Ovary (tissue), 9 donors: ENCODE measurements around the gene GNA14. TPM values are rescaled to one million over a fixed set of nuclear protein-coding genes. Genes with fewer than 3 reads are reported as not detected.

Experiments used
- DNase-seq, 5 donors: peaks; one replicate each; pipeline ENCODE4 v3.0.0-alpha.2; 2019 to 2020
- H3K27ac ChIP-seq, 2 donors: fragments of 200-600 bp; one replicate each; pipeline versions ENCODE4 v1.5.1 to v1.8.0; 2019 to 2022
- H3K27me3 ChIP-seq: fragments of 200-600 bp; one replicate; pipeline ENCODE4 v1.8.0; 2022
- H3K36me3 ChIP-seq: fragments of 200-600 bp; sonication (generic); one replicate; pipeline ENCODE4 v1.5.1; 2019
- H3K4me1 ChIP-seq: one replicate; pipeline ENCODE4 v1.8.1; 2013; ENCODE audit warnings: mild to moderate bottlenecking, moderate library complexity; ENCODE audit not compliant: insufficient read depth
- H3K4me3 ChIP-seq: fragments of 200-600 bp; sonication (generic); one replicate; pipeline ENCODE4 v1.5.1; 2017
- H3K9me3 ChIP-seq, 2 donors: fragments of 200-600 bp in 1 of 2; sonication (generic) in 1 of 2; one replicate each; pipeline versions ENCODE4 v1.5.1 to v1.8.1; 2013 to 2019; ENCODE audit warnings: mild to moderate bottlenecking in 1 of 2, moderate library complexity in 1 of 2
- EP300 ChIP-seq: sonication (generic); formaldehyde crosslinking; IDR thresholded peaks from one replicate; pipeline ENCODE4 v1.6.1; 2017; ENCODE audit warnings: antibody characterized with exemption
- POLR2A ChIP-seq: fragments of 450-650 bp; IDR thresholded peaks from one replicate; pipeline ENCODE4 v1.6.1; 2017; ENCODE audit warnings: antibody characterized with exemption, mild to moderate bottlenecking, moderate library complexity
- WGBS, 3 donors: extraction: QIAGEN DNeasy Blood & Tissue Kit in 1 of 3; methylation state at CpG; one replicate each; pipeline versions ENCODE4 v1.1.5 to v1.1.7; 2013 to 2017; 5-methylcytosine and 5-hydroxymethylcytosine counted together
- intact Hi-C, 4 donors: fragments of 100-400 bp; cut with DNase I; formaldehyde crosslinking; loops; one replicate each; pipeline versions ENCODE4 v1.11.0 to v1.15.1; 2022 to 2023
- polyA plus RNA-seq, 2 donors: library from polyadenylated mRNA; stranded (reverse); fragments of 200-250 nt in 1 of 2; fragments of 350-450 nt in 1 of 2; fragmentation: Illumina TruSeq in 1 of 2; extraction: RNeasy Lipid Tissue Mini Kit (QIAGEN cat#74804) in 1 of 2; gene quantifications; one replicate each; pipeline ENCODE4 v1.2.3, GENCODE V29; 2013 to 2014
- total RNA-seq, 7 donors: library from RNA; depleted of rRNA in 2 of 7; stranded (reverse); fragments of >200 nt in 2 of 7; fragmentation: NEBNext Ultra II Directional in 3 of 7; extraction: Animal tissue kit (Norgen Biotek cat#: 25700) in 3 of 7; gene quantifications; one replicate each; pipeline versions ENCODE4 v1.1.0 to v1.2.4, GENCODE V29; 2016 to 2023
- TF ChIP-seq, protein P1 (sequence below), 3 donors: fragments of 450-650 bp in 2 of 3; fragments of 200-600 bp in 1 of 3; IDR thresholded peaks; one replicate each; pipeline versions ENCODE4 v1.5.1 to v1.8.0; 2016 to 2022; ENCODE audit warnings: antibody characterized with exemption in 3 of 3, mild to moderate bottlenecking in 1 of 3
- donor health status: DM: no; HTN: no; CAD: no; lungs with moderate emphysema.
- donor health status: DM: no; HTN: no; CAD: no.
- donor health status: Bipolar disorder and iron deficiency.
- donor health status: DM: yes; HTN: yes; CAD: no.
- donor health status: DM: no; HTN: no; CAD: no.
- donor health status: DM: yes; HTN: yes; CAD: no.

Gene GNA14
- total and polyA plus RNA-seq, 9 donors = 4.9 to 9.9 (median 7.6) TPM

DNA sequence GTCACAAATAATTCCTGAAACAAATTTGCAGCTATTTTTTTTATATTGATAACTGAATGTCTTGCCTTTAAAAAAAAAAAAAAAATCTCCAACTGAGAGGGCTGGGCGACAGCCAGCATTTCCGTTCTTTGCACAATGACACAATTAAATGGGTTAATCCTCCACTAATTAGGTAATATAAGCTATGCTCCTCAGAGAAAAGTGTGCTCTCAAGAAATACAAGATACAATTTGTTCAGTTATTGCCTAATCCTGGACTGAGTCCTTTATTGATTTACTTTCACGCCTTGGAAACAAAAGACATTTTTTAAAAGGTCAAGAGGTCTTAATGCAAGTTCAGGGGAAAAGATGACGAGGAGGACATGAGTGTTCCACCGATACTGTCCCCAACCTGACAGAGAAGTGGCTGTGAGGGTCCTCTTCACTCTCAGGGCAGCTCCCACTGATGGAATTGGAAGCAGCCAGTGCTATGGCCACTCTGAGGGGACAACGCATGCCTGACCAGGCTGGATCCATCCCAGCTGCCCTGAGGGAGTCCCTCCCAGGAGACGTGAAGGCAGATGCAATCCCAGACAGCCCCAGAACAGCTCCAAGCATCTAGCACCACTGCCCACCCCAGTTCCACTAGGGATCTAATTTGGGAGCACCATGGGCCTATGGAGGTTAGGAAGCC lies 220.7 kb downstream of the GNA14 start:
- no peak for DNase-seq
- 74 to 84% (median 78%) methylated on average over 7 of the region's 7 CpGs for WGBS, 3 donors

DNA sequence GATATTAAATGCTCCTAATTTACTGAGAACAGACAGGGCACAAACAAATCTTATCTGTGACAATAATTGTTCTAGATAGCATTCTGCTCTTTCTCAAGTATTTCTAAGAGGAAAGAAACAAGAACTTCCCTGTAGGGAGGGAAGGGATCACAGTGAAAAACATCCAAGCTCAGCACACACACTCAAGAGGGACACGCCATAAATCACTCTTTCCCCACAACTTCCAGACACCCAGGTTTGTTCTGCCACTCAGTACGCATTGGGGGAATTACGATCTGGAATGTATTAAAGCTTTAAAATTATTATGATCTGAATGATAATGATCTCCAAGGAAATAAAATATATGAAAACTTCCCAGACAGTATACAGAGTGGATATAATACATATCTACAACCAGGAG lies 221.4 kb downstream of the GNA14 start:
- DNase-seq = no peak
- Histone ChIP-seq H3K36me3 (no peaks in the 10 kb centered on the region), H3K4me1 (no peaks in the 10 kb centered on the region), H3K9me3 (no peaks in the 10 kb centered on the region), H3K27me3 (no peaks in the 10 kb centered on the region), H3K27ac (no peak overlapping the region), H3K4me3 (no peak overlapping the region)
- intact Hi-C loops = no loop called here
- 55 to 75% (median 57%) methylated on average over 3 of the region's 3 CpGs for WGBS, 3 donors
- TF ChIP-seq EP300 (no peak), POLR2A (no peak)
- TF ChIP-seq, protein P1, sequence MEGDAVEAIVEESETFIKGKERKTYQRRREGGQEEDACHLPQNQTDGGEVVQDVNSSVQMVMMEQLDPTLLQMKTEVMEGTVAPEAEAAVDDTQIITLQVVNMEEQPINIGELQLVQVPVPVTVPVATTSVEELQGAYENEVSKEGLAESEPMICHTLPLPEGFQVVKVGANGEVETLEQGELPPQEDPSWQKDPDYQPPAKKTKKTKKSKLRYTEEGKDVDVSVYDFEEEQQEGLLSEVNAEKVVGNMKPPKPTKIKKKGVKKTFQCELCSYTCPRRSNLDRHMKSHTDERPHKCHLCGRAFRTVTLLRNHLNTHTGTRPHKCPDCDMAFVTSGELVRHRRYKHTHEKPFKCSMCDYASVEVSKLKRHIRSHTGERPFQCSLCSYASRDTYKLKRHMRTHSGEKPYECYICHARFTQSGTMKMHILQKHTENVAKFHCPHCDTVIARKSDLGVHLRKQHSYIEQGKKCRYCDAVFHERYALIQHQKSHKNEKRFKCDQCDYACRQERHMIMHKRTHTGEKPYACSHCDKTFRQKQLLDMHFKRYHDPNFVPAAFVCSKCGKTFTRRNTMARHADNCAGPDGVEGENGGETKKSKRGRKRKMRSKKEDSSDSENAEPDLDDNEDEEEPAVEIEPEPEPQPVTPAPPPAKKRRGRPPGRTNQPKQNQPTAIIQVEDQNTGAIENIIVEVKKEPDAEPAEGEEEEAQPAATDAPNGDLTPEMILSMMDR (IDR thresholded peaks at IDR 0.05) = no peak

More for the DNA sequence above, 220.7 kb downstream of the GNA14 start:
- H3K27ac ChIP-seq = no peak overlapping the region
- no peaks in the 10 kb centered on the region for H3K36me3 ChIP-seq
- intact Hi-C loops = no loop called here
- no peak overlapping the region for H3K4me3 ChIP-seq
- TF ChIP-seq POLR2A (no peak), EP300 (no peak)
- TF ChIP-seq, protein P1 (IDR thresholded peaks at IDR 0.05) = no peak
- H3K4me1 ChIP-seq = no peaks in the 10 kb centered on the region
- no peaks in the 10 kb centered on the region for H3K27me3 ChIP-seq
- H3K9me3 ChIP-seq = no peaks in the 10 kb centered on the region

DNA sequence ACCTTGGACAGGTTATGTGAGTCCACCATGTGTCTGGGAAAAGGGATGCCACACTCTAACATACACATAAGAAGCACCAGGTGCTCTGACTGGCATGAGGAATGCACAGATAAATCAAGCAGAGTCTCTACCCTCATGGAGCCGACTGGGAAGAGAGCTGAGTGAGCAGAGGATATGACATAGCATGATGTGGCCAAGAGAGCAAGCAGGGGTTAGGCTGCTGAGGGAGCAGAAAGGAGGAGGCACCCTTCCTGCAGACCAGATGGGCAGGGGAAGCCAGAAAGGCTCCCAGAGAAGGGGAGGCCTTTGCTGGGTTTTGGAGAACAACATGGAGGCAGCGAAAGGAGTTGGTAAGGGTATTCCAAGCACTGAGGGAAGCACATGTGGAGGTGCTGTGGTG lies 223.1 kb downstream of the GNA14 start:
- 80 to 92% (median 85%) methylated on average over 2 of the region's 2 CpGs for WGBS, 3 donors

DNA sequence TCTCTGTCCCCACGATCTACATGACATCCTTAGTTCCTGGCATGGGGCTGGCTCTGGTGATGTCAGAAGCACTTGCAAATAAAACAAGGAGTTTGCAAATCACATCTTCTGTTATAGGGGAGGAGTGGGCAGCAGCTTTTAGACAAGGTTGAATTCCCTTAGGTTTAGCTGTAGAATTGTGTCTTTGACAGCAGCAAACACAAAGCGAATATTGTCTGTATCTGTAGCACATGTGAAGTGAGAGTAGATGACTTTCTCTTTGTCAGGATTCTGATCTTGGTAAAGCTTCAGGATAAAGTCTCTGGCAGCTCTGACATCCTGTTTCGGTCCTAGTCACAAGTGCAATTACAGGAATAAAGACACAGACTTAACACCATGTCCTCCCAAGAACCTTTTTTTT lies 224.3 kb downstream of the GNA14 start:
- H3K9me3 ChIP-seq = no peaks in the 10 kb centered on the region
- 96 to 98% (median 96%) methylated on average over 3 of the region's 3 CpGs for WGBS, 3 donors
- no peak for DNase-seq
- intact Hi-C loops = no loop called here
- no peaks in the 10 kb centered on the region for H3K36me3 ChIP-seq
- H3K27ac ChIP-seq = no peak overlapping the region
- TF ChIP-seq, protein P1 (IDR thresholded peaks at IDR 0.05) = no peak
- no peak for TF ChIP-seq POLR2A
- TF ChIP-seq EP300 = no peak
- H3K4me1 ChIP-seq = no peaks in the 10 kb centered on the region
- no peaks in the 10 kb centered on the region for H3K27me3 ChIP-seq
- no peak overlapping the region for H3K4me3 ChIP-seq

More for the DNA sequence above, 223.1 kb downstream of the GNA14 start:
- Histone ChIP-seq H3K27ac (no peak overlapping the region), H3K4me3 (no peak overlapping the region), H3K4me1 (no peaks in the 10 kb centered on the region), H3K27me3 (no peaks in the 10 kb centered on the region), H3K36me3 (no peaks in the 10 kb centered on the region), H3K9me3 (no peaks in the 10 kb centered on the region)
- intact Hi-C loops = no loop called here
- no peak for TF ChIP-seq EP300
- TF ChIP-seq, protein P1 (IDR thresholded peaks at IDR 0.05) = no peak
- no peak for TF ChIP-seq POLR2A
- no peak for DNase-seq
